ENCODE data around the gene CRYGS. TPM values are rescaled to one million over a fixed set of nuclear protein-coding genes. Genes with fewer than 3 reads are reported as not detected.

Gene CRYGS
- total RNA-seq, 1 experiment from 2014 or later, result 4.3 TPM

GRCh38 chr3:186493525-186494255 lies 50.5 kb downstream of the CRYGS start (continued):
- TF ChIP-seq, protein P1, sequence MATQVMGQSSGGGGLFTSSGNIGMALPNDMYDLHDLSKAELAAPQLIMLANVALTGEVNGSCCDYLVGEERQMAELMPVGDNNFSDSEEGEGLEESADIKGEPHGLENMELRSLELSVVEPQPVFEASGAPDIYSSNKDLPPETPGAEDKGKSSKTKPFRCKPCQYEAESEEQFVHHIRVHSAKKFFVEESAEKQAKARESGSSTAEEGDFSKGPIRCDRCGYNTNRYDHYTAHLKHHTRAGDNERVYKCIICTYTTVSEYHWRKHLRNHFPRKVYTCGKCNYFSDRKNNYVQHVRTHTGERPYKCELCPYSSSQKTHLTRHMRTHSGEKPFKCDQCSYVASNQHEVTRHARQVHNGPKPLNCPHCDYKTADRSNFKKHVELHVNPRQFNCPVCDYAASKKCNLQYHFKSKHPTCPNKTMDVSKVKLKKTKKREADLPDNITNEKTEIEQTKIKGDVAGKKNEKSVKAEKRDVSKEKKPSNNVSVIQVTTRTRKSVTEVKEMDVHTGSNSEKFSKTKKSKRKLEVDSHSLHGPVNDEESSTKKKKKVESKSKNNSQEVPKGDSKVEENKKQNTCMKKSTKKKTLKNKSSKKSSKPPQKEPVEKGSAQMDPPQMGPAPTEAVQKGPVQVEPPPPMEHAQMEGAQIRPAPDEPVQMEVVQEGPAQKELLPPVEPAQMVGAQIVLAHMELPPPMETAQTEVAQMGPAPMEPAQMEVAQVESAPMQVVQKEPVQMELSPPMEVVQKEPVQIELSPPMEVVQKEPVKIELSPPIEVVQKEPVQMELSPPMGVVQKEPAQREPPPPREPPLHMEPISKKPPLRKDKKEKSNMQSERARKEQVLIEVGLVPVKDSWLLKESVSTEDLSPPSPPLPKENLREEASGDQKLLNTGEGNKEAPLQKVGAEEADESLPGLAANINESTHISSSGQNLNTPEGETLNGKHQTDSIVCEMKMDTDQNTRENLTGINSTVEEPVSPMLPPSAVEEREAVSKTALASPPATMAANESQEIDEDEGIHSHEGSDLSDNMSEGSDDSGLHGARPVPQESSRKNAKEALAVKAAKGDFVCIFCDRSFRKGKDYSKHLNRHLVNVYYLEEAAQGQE (IDR thresholded peaks at IDR 0.05; ENCODE audit: low read depth), result no peak
- TF ChIP-seq POLR2A (IDR thresholded peaks at IDR 0.05; ENCODE audit: borderline replicate concordance, extremely low read depth, insufficient read depth, insufficient read length) (no peak), ELF1 (IDR thresholded peaks at IDR 0.05; ENCODE audit: borderline replicate concordance, low read depth) (no peak)

GRCh38 chr3:186492385-186492984 lies 51.7 kb downstream of the CRYGS start:
- intact Hi-C loops (cut with micrococcal nuclease), result no loop called here
- ChIA-PET POLR2A (no interaction called here), RAD21 (ENCODE audit: low non-redundant PET in 1 of 2, low total read pairs in 2 of 2, uncharacterized antibody in 2 of 2, unreplicated experiment in 2 of 2) (no interaction called here), CTCF (no interaction called here)
- TF ChIP-seq, protein P1 (IDR thresholded peaks at IDR 0.05; ENCODE audit: low read depth), result no peak
- TF ChIP-seq ELF1 (IDR thresholded peaks at IDR 0.05; ENCODE audit: borderline replicate concordance, low read depth) (no peak), POLR2A (IDR thresholded peaks at IDR 0.05; ENCODE audit: borderline replicate concordance, extremely low read depth, insufficient read depth, insufficient read length) (no peak), EZH2 (IDR thresholded peaks at IDR 0.05) (no peak), YY1 (IDR thresholded peaks at IDR 0.05; ENCODE audit: extremely low read depth, insufficient replicate concordance, low read depth, low read length) (no peak), FOSL1 (IDR thresholded peaks at IDR 0.05; ENCODE audit: low read depth) (no peak)
- TF ChIP-seq, protein P2, sequence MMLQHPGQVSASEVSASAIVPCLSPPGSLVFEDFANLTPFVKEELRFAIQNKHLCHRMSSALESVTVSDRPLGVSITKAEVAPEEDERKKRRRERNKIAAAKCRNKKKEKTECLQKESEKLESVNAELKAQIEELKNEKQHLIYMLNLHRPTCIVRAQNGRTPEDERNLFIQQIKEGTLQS (IDR thresholded peaks at IDR 0.05), result no peak
- DNase-seq (ENCODE audit: low read depth, low spot score) (no peak), ATAC-seq (no peak)
- Histone ChIP-seq H3K79me2 (ENCODE audit: insufficient read depth, low read length) (no peaks in the 10 kb centered on the region), H3K27ac (ENCODE audit: low read depth, low read length) (no peak overlapping the region), H3K4me1 (ENCODE audit: control insufficient read depth in 1 of 2, insufficient read depth in 2 of 2, low read length in 2 of 2) (no peaks in the 10 kb centered on the region), H3K36me3 (ENCODE audit: control insufficient read depth in 1 of 2, insufficient read depth in 2 of 2, low read length in 2 of 2) (no peaks in the 10 kb centered on the region), H3K9me3 (ENCODE audit: control insufficient read depth in 1 of 2, insufficient read depth in 1 of 2, low read depth in 1 of 2, low read length in 2 of 2) (no peaks in the 10 kb centered on the region), H2AFZ (ENCODE audit: low read depth, low read length, poor library complexity, severe bottlenecking) (no peak overlapping the region), H3K9ac (ENCODE audit: low read length) (no peak overlapping the region), H3K9me2 (ENCODE audit: insufficient read depth) (no peaks in the 10 kb centered on the region), H3K27me3 (ENCODE audit: insufficient read depth, low read length) (peaks cover 28% of the 10 kb centered on the region), H3K4me2 (ENCODE audit: low read length) (no peak overlapping the region), H3K4me3 (replicated peaks in 1 of 2; ENCODE audit: low read depth in 1 of 2, low read length in 2 of 2) (no peak overlapping the region), H4K20me1 (ENCODE audit: insufficient read depth) (no peaks in the 10 kb centered on the region)
- no TSS peak for BruUV-seq (replicated peaks)

Data from HCT116 (cell line).